A673 (cell line): ENCODE data around the gene HCK. TPM values are rescaled to one million over a fixed set of nuclear protein-coding genes. Genes with fewer than 3 reads are reported as not detected.
A peak's percentile ranks its signal among the peaks of the same experiment; 100 is the strongest.
"Not testable (repeated sequence)": the region's sequence is repeated elsewhere in the genome, so short reads cannot be mapped to it uniquely, and the experiment has no call there.

ENCODE experiments used
- BruUV-seq: library from RNA; stranded (reverse); fragments of 400-500 nt; replicated peaks from 2 replicates; lab custom pipeline; 2021; lab: Mats Ljungman, UMichigan
- CTCF ChIA-PET: fragments of 300-600 bp; sonication (Branson Sonifier 250); formaldehyde crosslinking; loops from one replicate; lab custom pipeline; 2022; ENCODE audit warnings: antibody characterized with exemption; lab: Charles Lee
- POLR2A ChIA-PET: fragments of 300-600 bp; sonication (Branson Sonifier 250); formaldehyde crosslinking; loops from one replicate; lab custom pipeline; 2022; ENCODE audit warnings: antibody characterized with exemption; ENCODE audit not compliant: low non-redundant PET; lab: Charles Lee
- DNase-seq: peaks from one replicate; pipeline ENCODE4 v3.0.0-alpha.2; 2015; ENCODE audit warnings: low spot score
- H3K27ac ChIP-seq: fragments of 200-600 bp; sonication (generic); 2 replicates; pipeline ENCODE4 v1.5.1; 2016; ENCODE audit warnings: mixed run types, low read depth, mild to moderate bottlenecking, mixed read lengths, antibody characterized with exemption, low read length; ENCODE audit not compliant: poor library complexity, severe bottlenecking
- H3K27me3 ChIP-seq: fragments of 200-600 bp; sonication (generic); replicated peaks from 2 replicates; pipeline ENCODE4 v1.6.1; 2017; ENCODE audit warnings: mixed run types, low read depth, mild to moderate bottlenecking, mixed read lengths, antibody characterized with exemption, low read length; ENCODE audit not compliant: insufficient read depth, poor library complexity
- H3K36me3 ChIP-seq: fragments of 200-600 bp; sonication (generic); 2 replicates; pipeline ENCODE4 v1.6.1; 2016; ENCODE audit warnings: mixed run types, mild to moderate bottlenecking, mixed read lengths, antibody characterized with exemption, low read length; ENCODE audit not compliant: insufficient read depth, poor library complexity, severe bottlenecking
- H3K4me1 ChIP-seq: fragments of 200-600 bp; sonication (generic); 2 replicates; pipeline ENCODE4 v1.6.1; 2017; ENCODE audit warnings: mixed run types, mild to moderate bottlenecking, mixed read lengths, antibody characterized with exemption, low read length; ENCODE audit not compliant: insufficient read depth, poor library complexity, severe bottlenecking
- H3K4me3 ChIP-seq: fragments of 200-600 bp; sonication (generic); 2 replicates; pipeline ENCODE4 v1.5.1; 2016; ENCODE audit warnings: low read depth, mixed run types, mild to moderate bottlenecking, mixed read lengths, low read length; ENCODE audit not compliant: poor library complexity, severe bottlenecking
- H3K9me3 ChIP-seq: fragments of 200-600 bp; sonication (generic); 2 replicates; pipeline ENCODE4 v1.6.1; 2016; ENCODE audit warnings: mixed run types, low read depth, mild to moderate bottlenecking, mixed read lengths, antibody characterized with exemption, low read length; ENCODE audit not compliant: poor library complexity, severe bottlenecking
- CTCF ChIP-seq: fragments of 300-800, 200-600 bp; sonication (generic); conservative IDR thresholded peaks from 2 replicates; pipeline ENCODE4 v1.5.1; 2017; ENCODE audit warnings: low read depth, mild to moderate bottlenecking, antibody characterized with exemption, low read length, moderate library complexity, mixed read lengths
- EZH2 ChIP-seq: fragments of 200-600 bp; sonication (generic); IDR thresholded peaks from 2 replicates; pipeline ENCODE4 v1.6.1; 2017; ENCODE audit warnings: borderline replicate concordance, low read depth, mild to moderate bottlenecking, mixed read lengths, antibody characterized with exemption, low read length; ENCODE audit not compliant: poor library complexity, severe bottlenecking
- intact Hi-C: fragments of 100-400 bp; cut with micrococcal nuclease; formaldehyde crosslinking; loops from one replicate; pipeline ENCODE4 v1.10.0; 2022; ENCODE audit not compliant: unreplicated experiment
- total RNA-seq: library from RNA; stranded (reverse); gene quantifications from 2 replicates; pipeline ENCODE4 v1.2.3, GENCODE V29; 2021

The HCK gene
- total RNA-seq, 1 experiment from 2014 or later = not detected

DNA sequence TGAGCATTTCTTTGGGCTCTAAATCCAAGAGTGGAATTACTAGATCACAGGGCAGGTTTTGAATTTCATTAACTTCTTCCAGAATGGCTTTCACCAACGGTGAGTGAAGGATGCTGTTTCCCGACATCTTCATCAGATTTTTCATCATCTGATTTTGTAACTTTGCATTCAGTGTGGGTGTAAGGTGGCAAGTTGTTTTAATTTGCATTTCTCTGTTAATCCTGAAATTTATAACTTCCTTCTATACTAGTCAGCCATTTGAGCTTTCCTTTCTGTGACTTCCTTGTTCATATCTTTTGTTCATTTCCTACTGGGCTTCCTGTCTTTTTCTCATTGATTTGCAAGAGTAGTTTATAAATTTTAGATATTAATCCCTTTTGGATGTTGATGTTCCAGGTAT, 18.7 kb upstream of the HCK start:
- TF ChIP-seq CTCF = no peak
- TF ChIP-seq EZH2 = no peak
- BruUV-seq = no TSS peak
- Histone ChIP-seq H3K9me3 (no peaks in the 10 kb centered on the region), H3K36me3 (no peaks in the 10 kb centered on the region), H3K4me3 (no peak overlapping the region), H3K27ac (no peak overlapping the region), H3K4me1 (peaks cover 7% of the 10 kb centered on the region), H3K27me3 (no peaks in the 10 kb centered on the region)
- ChIA-PET CTCF (no interaction called here), POLR2A (no interaction called here)
- no peak for DNase-seq
- intact Hi-C loops = no loop called here

DNA sequence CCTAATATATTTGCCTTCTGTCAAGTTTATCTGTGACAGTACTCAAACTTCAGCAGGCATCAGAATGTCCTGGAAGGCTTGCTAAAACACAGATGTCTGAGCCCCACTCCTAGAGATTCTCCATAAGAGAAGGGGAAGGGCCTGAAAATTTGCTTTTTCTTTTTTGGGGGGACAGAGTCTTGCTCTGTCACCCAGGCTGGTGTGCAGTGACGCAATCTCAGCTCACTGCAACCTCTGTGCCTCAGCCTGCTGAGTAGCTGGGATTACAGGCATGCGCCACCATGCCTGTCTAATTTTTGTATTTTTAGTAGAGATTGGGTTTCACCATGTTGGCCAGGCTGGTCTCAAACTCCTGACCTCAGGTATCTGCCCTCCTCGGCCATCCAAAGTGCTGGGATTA, 18.3 kb upstream of the HCK start:
- H3K36me3 ChIP-seq, CTCF ChIA-PET, H3K9me3 ChIP-seq, intact Hi-C loops, H3K27me3 ChIP-seq, H3K27ac ChIP-seq, H3K4me1 ChIP-seq, DNase-seq, H3K4me3 ChIP-seq, POLR2A ChIA-PET, BruUV-seq: not testable (repeated sequence)

- intact Hi-C loops = no loop called here
- no peak for DNase-seq
- BruUV-seq = no TSS peak
Measured at GRCh38 chr20:32034581-32035425, 17.2 kb upstream of the HCK start.

More at GRCh38 chr20:32034581-32035425, 17.2 kb upstream of the HCK start:
- no peak overlapping the region for H3K27ac ChIP-seq
- ChIA-PET CTCF (interaction anchor here (1.1 kb wide), 1 partner anchor 15 kb away, joined by 3 read pairs; no protein-coding TSS in a partner anchor), POLR2A (no interaction called here)
- H3K4me1 ChIP-seq = peaks cover 3% of the 10 kb centered on the region
- H3K9me3 ChIP-seq = no peaks in the 10 kb centered on the region
- H3K27me3 ChIP-seq = no peaks in the 10 kb centered on the region
- TF ChIP-seq CTCF = peak; percentile 50
- TF ChIP-seq EZH2 = no peak
- H3K36me3 ChIP-seq = no peaks in the 10 kb centered on the region
- H3K4me3 ChIP-seq = no peak overlapping the region
